ENCODE data around the gene OVCA2. TPM values are rescaled to one million over a fixed set of nuclear protein-coding genes. Genes with fewer than 3 reads are reported as not detected.
A peak's percentile ranks its signal among the peaks of the same experiment; 100 is the strongest.

Gene OVCA2
- total RNA-seq, 1 experiment from 2014 or later = 24.6 TPM

DNA sequence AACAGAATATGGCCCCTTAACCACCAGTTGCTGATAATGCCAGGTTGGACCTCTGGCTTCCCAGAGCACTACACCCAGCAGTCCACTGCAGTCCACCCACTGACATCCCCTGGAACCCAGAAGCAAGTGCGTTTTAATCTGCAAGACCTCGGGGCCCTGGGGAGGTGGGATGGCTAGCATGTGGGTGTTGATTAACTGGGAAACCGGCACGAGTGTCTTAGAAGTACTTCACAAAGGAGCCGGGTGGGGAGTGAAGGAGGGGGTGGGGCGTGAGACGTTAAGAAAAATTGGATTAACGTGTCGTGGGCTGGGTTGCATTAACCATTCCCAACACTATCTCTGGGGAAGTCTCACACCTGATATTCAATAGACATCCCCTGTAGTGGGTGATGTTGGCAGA lies 7.0 kb downstream of the OVCA2 start:
- H3K4me3 Mint-ChIP-seq = peak overlapping the region; percentile 53 to 71; a peak in 2 of 5 replicates
- peaks cover 0 to 7% (median 4%) of the 10 kb centered on the region in 3 experiments; a peak in 6 of 7 replicates for H3K36me3 Mint-ChIP-seq (ENCODE audit: insufficient read depth in 1 of 3, low read depth in 3 of 3)
- no peaks in the 10 kb centered on the region for H4K20me1 ChIP-seq (ENCODE audit: control insufficient read depth, insufficient read depth, insufficient read length)
- no peaks in the 10 kb centered on the region for H3K9me3 ChIP-seq (ENCODE audit: control insufficient read depth, low read depth, low read length)
- no peaks in the 10 kb centered on the region for H3K79me2 ChIP-seq (ENCODE audit: insufficient read depth, low read length)
- no peak overlapping the region for H4K8ac ChIP-seq (replicated peaks; ENCODE audit: insufficient read length, low read depth, low read length)
- peaks cover 7 to 9% of the 10 kb centered on the region in 2 experiments; a peak in 3 of 4 replicates for H3K4me1 Mint-ChIP-seq
- no peak overlapping the region for H3K23ac ChIP-seq (ENCODE audit: insufficient read length, low read depth, low read length)
- no peak overlapping the region for H4K5ac ChIP-seq (ENCODE audit: insufficient read length, low read depth, low read length)
- H2BK5ac ChIP-seq (ENCODE audit: insufficient read length, low read length) = no peak overlapping the region
- H3K27me3 ChIP-seq (ENCODE audit: insufficient read depth, low read length) = peaks cover 36% of the 10 kb centered on the region
- H3K27me3 Mint-ChIP-seq (ENCODE audit: low read depth) = peaks cover 61% of the 10 kb centered on the region
- no peak overlapping the region for H3K18ac ChIP-seq (ENCODE audit: insufficient read length, low read depth, low read length)
- no peak overlapping the region for H3K14ac ChIP-seq (ENCODE audit: insufficient read depth, low read length)
- H3K27ac ChIP-seq (ENCODE audit: insufficient read length, low read depth, low read length) = no peak overlapping the region
- H3K56ac ChIP-seq (ENCODE audit: insufficient read length, low read depth, low read length) = no peak overlapping the region
- no peak overlapping the region for H3T11ph ChIP-seq (ENCODE audit: low read length)
- H4K91ac ChIP-seq (ENCODE audit: insufficient read length, low read depth, low read length) = no peak overlapping the region
- H2AK5ac ChIP-seq (ENCODE audit: insufficient read length, low read length) = no peak overlapping the region
- no peaks in the 10 kb centered on the region for H3K23me2 ChIP-seq (ENCODE audit: insufficient read length, low read depth, low read length, poor library complexity, severe bottlenecking)
- H3K9ac ChIP-seq (ENCODE audit: extremely low read depth, insufficient read length, low read length) = no peak overlapping the region
- no peak for DNase-seq
- TF ChIP-seq, protein P1, sequence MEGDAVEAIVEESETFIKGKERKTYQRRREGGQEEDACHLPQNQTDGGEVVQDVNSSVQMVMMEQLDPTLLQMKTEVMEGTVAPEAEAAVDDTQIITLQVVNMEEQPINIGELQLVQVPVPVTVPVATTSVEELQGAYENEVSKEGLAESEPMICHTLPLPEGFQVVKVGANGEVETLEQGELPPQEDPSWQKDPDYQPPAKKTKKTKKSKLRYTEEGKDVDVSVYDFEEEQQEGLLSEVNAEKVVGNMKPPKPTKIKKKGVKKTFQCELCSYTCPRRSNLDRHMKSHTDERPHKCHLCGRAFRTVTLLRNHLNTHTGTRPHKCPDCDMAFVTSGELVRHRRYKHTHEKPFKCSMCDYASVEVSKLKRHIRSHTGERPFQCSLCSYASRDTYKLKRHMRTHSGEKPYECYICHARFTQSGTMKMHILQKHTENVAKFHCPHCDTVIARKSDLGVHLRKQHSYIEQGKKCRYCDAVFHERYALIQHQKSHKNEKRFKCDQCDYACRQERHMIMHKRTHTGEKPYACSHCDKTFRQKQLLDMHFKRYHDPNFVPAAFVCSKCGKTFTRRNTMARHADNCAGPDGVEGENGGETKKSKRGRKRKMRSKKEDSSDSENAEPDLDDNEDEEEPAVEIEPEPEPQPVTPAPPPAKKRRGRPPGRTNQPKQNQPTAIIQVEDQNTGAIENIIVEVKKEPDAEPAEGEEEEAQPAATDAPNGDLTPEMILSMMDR (conservative IDR thresholded peaks at IDR 0.05) = no peak
- H2BK120ac ChIP-seq (ENCODE audit: low read depth, low read length, poor library complexity, severe bottlenecking) = no peak overlapping the region
- H2AFZ ChIP-seq (ENCODE audit: low read length) = no peak overlapping the region
- H3K79me1 ChIP-seq (ENCODE audit: insufficient read depth, low read depth, low read length, poor library complexity, severe bottlenecking) = no peaks in the 10 kb centered on the region
- no peak overlapping the region for H2BK12ac ChIP-seq (ENCODE audit: insufficient read length, low read depth, low read length)
- no peak overlapping the region for H3K4ac ChIP-seq (ENCODE audit: low read depth, low read length)
- no peak overlapping the region for H2BK20ac ChIP-seq (ENCODE audit: low read depth, low read length, poor library complexity, severe bottlenecking)
- H3K4me1 ChIP-seq (ENCODE audit: insufficient read depth, low read length) = no peaks in the 10 kb centered on the region
- no peaks in the 10 kb centered on the region for H3K9me3 Mint-ChIP-seq
- WGBS (ENCODE audit: extremely low coverage, insufficient read length, low lambda C conversion rate) = no CpG with 5 or more reads among the region's 9 CpGs
- no peak overlapping the region for H2BK15ac ChIP-seq (ENCODE audit: low read depth, low read length)
- no peak overlapping the region for H3K4me2 ChIP-seq (ENCODE audit: insufficient read depth, insufficient read length, low read length)
- H3K27ac Mint-ChIP-seq = no peak overlapping the region

Data from H9 (cell line).